ENCODE measurements around the gene DPM2. TPM values are rescaled to one million over a fixed set of nuclear protein-coding genes. Genes with fewer than 3 reads are reported as not detected.

The DPM2 gene
- total RNA-seq, 1 experiment from 2014 or later, result 56.1 TPM

GRCh38 chr9:127966416-127967150 is 28.9 kb upstream of the DPM2 start:
- TF ChIP-seq ZNF416 (CRISPR knock-in tag; IDR thresholded peaks at IDR 0.05) (no peak), JAZF1 (CRISPR knock-in tag; IDR thresholded peaks at IDR 0.05) (no peak), ZNF219 (CRISPR knock-in tag; IDR thresholded peaks at IDR 0.05; ENCODE audit: borderline replicate concordance) (no peak), EMX1 (CRISPR knock-in tag; IDR thresholded peaks at IDR 0.05) (no peak), ZSCAN18 (CRISPR knock-in tag; IDR thresholded peaks at IDR 0.05) (no peak), RORB (CRISPR knock-in tag; IDR thresholded peaks at IDR 0.05) (no peak), ZBTB21 (CRISPR knock-in tag; IDR thresholded peaks at IDR 0.05; ENCODE audit: borderline replicate concordance) (no peak), ZNF671 (CRISPR knock-in tag; IDR thresholded peaks at IDR 0.05) (no peak), ATF2 (CRISPR knock-in tag; IDR thresholded peaks at IDR 0.05; ENCODE audit: borderline replicate concordance, low read depth) (no peak), GABPB1 (CRISPR knock-in tag; IDR thresholded peaks at IDR 0.05) (no peak)
- ChIA-PET POLR2A (interaction anchor here (0.6 kb wide), 1 partner anchor 76 kb away, joined by 5 read pairs; no protein-coding TSS in a partner anchor), CTCF (interaction anchor here (0.7 to 2.1 kb wide), 5 partner anchors 23 to 158 kb away, joined by 3 to 9 read pairs (median 6); no protein-coding TSS in a partner anchor)
- no peaks in the 10 kb centered on the region for H3K27me3 Mint-ChIP-seq (ENCODE audit: low read depth)
- no peak overlapping the region for H3K4me3 Mint-ChIP-seq
- DNase-seq (ENCODE audit: low spot score) (no peak), ATAC-seq (no peak)
- peaks cover 80% of the 10 kb centered on the region for H3K4me1 Mint-ChIP-seq
- no peaks in the 10 kb centered on the region; the same call in 1 of the 2 replicates for H3K36me3 Mint-ChIP-seq
- peak overlapping the region; percentile 68 for H3K27ac Mint-ChIP-seq
- H3K9me3 Mint-ChIP-seq, result no peaks in the 10 kb centered on the region

- ChIA-PET CTCF (interaction anchor here (0.7 to 2.1 kb wide), 9 partner anchors 11 to 159 kb away, joined by 3 to 9 read pairs (median 5); no protein-coding TSS in a partner anchor), POLR2A (no interaction called here)
- Mint-ChIP-seq H3K36me3 (no peaks in the 10 kb centered on the region; the same call in 1 of the 2 replicates), H3K27me3 (ENCODE audit: low read depth) (no peaks in the 10 kb centered on the region), H3K27ac (peak overlapping the region; percentile 92), H3K9me3 (no peaks in the 10 kb centered on the region), H3K4me1 (peaks cover 79% of the 10 kb centered on the region), H3K4me3 (no peak overlapping the region)
- ATAC-seq, result no peak
- DNase-seq (ENCODE audit: low spot score), result no peak
- TF ChIP-seq AR (CRISPR knock-in tag; IDR thresholded peaks at IDR 0.05) (no peak), CDX4 (CRISPR knock-in tag; IDR thresholded peaks at IDR 0.05; ENCODE audit: borderline replicate concordance) (no peak), MXD4 (CRISPR knock-in tag; IDR thresholded peaks at IDR 0.05; ENCODE audit: borderline replicate concordance) (no peak), ATF2 (CRISPR knock-in tag; IDR thresholded peaks at IDR 0.05; ENCODE audit: borderline replicate concordance, low read depth) (no peak), PRRX2 (CRISPR knock-in tag; IDR thresholded peaks at IDR 0.05) (no peak), ZNF512 (CRISPR knock-in tag; IDR thresholded peaks at IDR 0.05; ENCODE audit: borderline replicate concordance) (no peak), SOX15 (CRISPR knock-in tag; IDR thresholded peaks at IDR 0.05) (no peak), CTCF (IDR thresholded peaks at IDR 0.05) (no peak)
Observed at GRCh38 chr9:127965953-127966352, 28.3 kb upstream of the DPM2 start.
